Neuronal stem cell (in vitro differentiated cells): ENCODE data around the gene HES5.

ENCODE experiments used
- DNase-seq: peaks from one replicate; pipeline ENCODE4 v3.0.0-alpha.2; 2013; ENCODE audit warnings: low spot score
- H2AFZ ChIP-seq: one replicate; pipeline ENCODE4 v1.6.1; 2013; ENCODE audit warnings: mild to moderate bottlenecking, low read length, inconsistent platforms
- H2AK5ac ChIP-seq: 2 replicates; pipeline ENCODE4 v1.6.1; 2013; ENCODE audit warnings: low read depth, mild to moderate bottlenecking, inconsistent platforms, low read length, moderate library complexity, mixed read lengths
- H2BK120ac ChIP-seq: 2 replicates; pipeline ENCODE4 v1.6.1; 2013; ENCODE audit warnings: low read depth, mild to moderate bottlenecking, inconsistent platforms, low read length, moderate library complexity, mixed read lengths
- H2BK12ac ChIP-seq: one replicate; pipeline ENCODE4 v1.6.1; 2013; ENCODE audit warnings: low read length, inconsistent platforms
- H2BK15ac ChIP-seq: 2 replicates; pipeline ENCODE4 v1.6.1; 2013; ENCODE audit warnings: mild to moderate bottlenecking, low read length, inconsistent platforms, mixed read lengths
- H2BK5ac ChIP-seq: one replicate; pipeline ENCODE4 v1.6.1; 2013; ENCODE audit warnings: inconsistent platforms, mild to moderate bottlenecking, low read length, moderate library complexity
- H3K14ac ChIP-seq: one replicate; pipeline ENCODE4 v1.6.1; 2013; ENCODE audit warnings: low read length, inconsistent platforms
- H3K18ac ChIP-seq: 2 replicates; pipeline ENCODE4 v1.6.1; 2013; ENCODE audit warnings: low read length, inconsistent platforms
- H3K23ac ChIP-seq: 2 replicates; pipeline ENCODE4 v1.6.1; 2013; ENCODE audit warnings: low read depth, mild to moderate bottlenecking, mixed read lengths, low read length, inconsistent platforms; ENCODE audit not compliant: poor library complexity
- H3K27ac ChIP-seq: replicated peaks from 3 replicates; pipeline ENCODE4 v1.5.1; 2013; ENCODE audit warnings: low read length, inconsistent platforms
- H3K27me3 ChIP-seq, 3 experiments: 2 replicates each; pipeline ENCODE4 v1.6.1; 2013; ENCODE audit warnings: low read length in 3 of 3, mild to moderate bottlenecking in 2 of 3, inconsistent platforms in 1 of 3, low read depth in 1 of 3, mixed read lengths in 1 of 3, moderate library complexity in 1 of 3; ENCODE audit not compliant: control insufficient read depth in 3 of 3, insufficient read depth in 3 of 3
- H3K36me3 ChIP-seq, 2 donors: replicated peaks in 1 of 2; 2 replicates each; pipeline ENCODE4 v1.6.1; 2013; ENCODE audit warnings: low read length in 2 of 2; ENCODE audit not compliant: control insufficient read depth in 2 of 2, insufficient read depth in 2 of 2
- H3K4ac ChIP-seq: 2 replicates; pipeline ENCODE4 v1.6.1; 2013; ENCODE audit warnings: inconsistent platforms, mild to moderate bottlenecking, low read length, moderate library complexity
- H3K4me1 ChIP-seq, 2 donors: 1 replicate in 1 of 2; 2 replicates in 1 of 2; pipeline ENCODE4 v1.6.1; 2013; ENCODE audit warnings: low read length in 2 of 2, low read depth in 1 of 2; ENCODE audit not compliant: control insufficient read depth in 2 of 2, insufficient read depth in 1 of 2
- H3K4me2 ChIP-seq: one replicate; pipeline ENCODE4 v1.6.1; 2013; ENCODE audit warnings: mild to moderate bottlenecking, low read length, inconsistent platforms; ENCODE audit not compliant: insufficient read depth, poor library complexity, severe bottlenecking
- H3K4me3 ChIP-seq, 2 donors: 2 replicates each; pipeline ENCODE4 v1.5.1; 2013; ENCODE audit warnings: low read length in 2 of 2, mild to moderate bottlenecking in 2 of 2, inconsistent platforms in 1 of 2, moderate library complexity in 1 of 2
- H3K79me1 ChIP-seq: one replicate; pipeline ENCODE4 v1.6.1; 2013; ENCODE audit warnings: low read depth, mild to moderate bottlenecking, inconsistent platforms, low read length, moderate library complexity
- H3K9ac ChIP-seq: one replicate; pipeline ENCODE4 v1.6.1; 2013; ENCODE audit warnings: mild to moderate bottlenecking, low read depth, low read length, inconsistent platforms; ENCODE audit not compliant: poor library complexity
- H3K9me3 ChIP-seq, 2 donors: replicated peaks in 1 of 2; 2 replicates each; pipeline versions ENCODE3 to v1.6.1; 2013; ENCODE audit warnings: low read length in 2 of 2, mild to moderate bottlenecking in 2 of 2, inconsistent platforms in 1 of 2, low read depth in 1 of 2, mixed read lengths in 1 of 2, moderate library complexity in 1 of 2; ENCODE audit not compliant: control insufficient read depth in 2 of 2, insufficient read depth in 1 of 2
- H4K8ac ChIP-seq: one replicate; pipeline ENCODE4 v1.6.1; 2013; ENCODE audit warnings: low read depth, mild to moderate bottlenecking, inconsistent platforms, low read length, moderate library complexity
- H4K91ac ChIP-seq: one replicate; pipeline ENCODE4 v1.6.1; 2013; ENCODE audit warnings: low read length, low read depth, mild to moderate bottlenecking, inconsistent platforms; ENCODE audit not compliant: poor library complexity
- WGBS, 2 donors: extraction: QIAGEN DNeasy Blood & Tissue Kit; methylation state at CpG; one replicate each; pipeline ENCODE4 v1.1.7; 2013; ENCODE audit warnings: missing lambda C conversion rate in 2 of 2, mixed read lengths in 1 of 2; ENCODE audit not compliant: insufficient read length in 2 of 2, insufficient replicate concordance in 1 of 2; ENCODE audit errors: extremely low coverage in 2 of 2; 5-methylcytosine and 5-hydroxymethylcytosine counted together

HES5 gene

DNA sequence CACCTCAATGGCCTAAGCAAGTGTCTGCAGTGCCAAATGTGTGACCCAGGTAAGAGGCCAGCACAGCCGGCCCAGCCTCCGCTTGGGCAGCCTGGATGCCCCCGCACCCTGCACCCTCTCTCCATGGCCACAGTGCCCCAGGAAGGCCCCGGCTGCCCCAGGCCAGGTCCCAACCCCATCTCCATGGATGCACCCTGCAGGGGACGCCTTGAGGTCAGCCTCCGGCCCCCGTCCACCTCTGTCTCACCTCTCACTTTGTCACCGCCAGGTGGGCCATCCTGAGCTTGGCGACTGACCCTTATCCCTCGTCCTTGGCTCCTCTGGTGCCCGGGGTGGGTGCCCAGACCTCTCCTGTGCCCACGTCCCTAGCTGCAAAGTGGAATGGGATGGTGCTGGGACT lies 28.4 kb upstream of the HES5 start:
- Histone ChIP-seq H3K27ac (no peak overlapping the region), H3K9me3 (no peaks in the 10 kb centered on the region), H2BK5ac (no peak overlapping the region), H3K36me3 (no peaks in the 10 kb centered on the region), H3K4me1 (peaks cover 7 to 18% of the 10 kb centered on the region in 2 donors), H2BK120ac (peak overlapping the region; percentile 47), H3K4me3 (no peak overlapping the region), H2AFZ (no peak overlapping the region), H3K9ac (no peak overlapping the region), H2BK15ac (no peak overlapping the region), H3K79me1 (peaks cover 2% of the 10 kb centered on the region), H3K18ac (peak overlapping the region; percentile 11), H3K27me3 (peaks cover 0 to 23% (median 0%) of the 10 kb centered on the region in 3 experiments), H2AK5ac (peak overlapping the region; percentile 100), H3K14ac (no peak overlapping the region), H4K91ac (no peak overlapping the region), H4K8ac (no peak overlapping the region), H2BK12ac (peak overlapping the region; percentile 10), H3K4me2 (no peak overlapping the region), H3K23ac (peak overlapping the region; percentile 17), H3K4ac (no peak overlapping the region)
- DNase-seq = no peak
- WGBS, 2 donors = no CpG with 5 or more reads among the region's 12 CpGs

DNA sequence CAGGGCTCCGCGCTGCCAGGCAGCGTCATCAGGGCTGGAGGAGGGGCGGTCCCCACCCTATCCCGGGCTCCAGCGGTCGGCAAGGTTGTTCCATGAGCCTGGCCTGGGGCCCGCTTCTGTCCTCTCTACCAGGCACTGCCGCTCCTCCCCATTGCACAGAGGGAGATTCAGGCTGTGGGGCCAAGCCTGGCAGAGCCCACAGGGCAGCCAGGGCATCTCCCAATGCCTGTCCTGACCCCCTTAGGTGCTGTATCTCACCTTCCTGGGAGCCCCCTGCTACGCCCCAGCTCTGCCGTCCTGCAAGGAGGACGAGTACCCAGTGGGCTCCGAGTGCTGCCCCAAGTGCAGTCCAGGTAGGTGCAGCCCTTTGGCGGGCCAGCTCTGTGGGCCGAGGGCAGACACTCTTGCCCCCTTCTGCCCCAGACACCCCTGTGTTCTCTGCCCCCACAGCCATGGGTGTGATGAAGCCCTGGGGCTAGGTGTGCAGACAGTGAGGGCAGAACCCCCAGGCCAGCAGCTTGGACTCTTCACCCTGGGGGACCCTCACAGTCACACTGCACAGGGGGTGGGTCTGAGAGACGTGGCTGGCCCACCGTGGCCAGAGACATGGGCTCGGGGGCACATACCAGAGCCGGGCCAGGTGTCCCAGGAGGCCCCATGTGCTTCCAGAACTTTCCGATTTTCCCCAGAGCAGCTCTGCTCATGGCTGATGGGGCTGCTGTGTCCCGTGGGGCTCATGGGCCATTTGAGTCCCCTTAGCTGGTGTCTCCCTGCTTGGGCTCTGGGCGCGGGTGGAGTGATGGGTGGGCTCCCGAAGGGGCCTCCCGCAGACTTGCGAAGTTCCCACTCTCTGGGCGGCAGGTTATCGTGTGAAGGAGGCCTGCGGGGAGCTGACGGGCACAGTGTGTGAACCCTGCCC lies 27.7 kb upstream of the HES5 start:
- Histone ChIP-seq H3K9ac (no peak overlapping the region), H4K91ac (no peak overlapping the region), H3K18ac (peak overlapping the region; percentile 78), H3K23ac (no peak overlapping the region), H3K79me1 (peaks cover 2% of the 10 kb centered on the region), H3K4me3 (no peak overlapping the region), H3K4me2 (no peak overlapping the region), H2BK15ac (peak overlapping the region; percentile 81), H2BK120ac (peak overlapping the region; percentile 47), H2AFZ (no peak overlapping the region), H2BK5ac (no peak overlapping the region), H3K27me3 (peaks cover 0 to 21% (median 0%) of the 10 kb centered on the region in 3 experiments), H3K36me3 (no peaks in the 10 kb centered on the region), H2AK5ac (peak overlapping the region; percentile 100), H3K4ac (peak overlapping the region; percentile 84), H4K8ac (no peak overlapping the region), H3K27ac (no peak overlapping the region), H3K14ac (peak overlapping the region; percentile 38), H2BK12ac (peak overlapping the region; percentile 73), H3K4me1 (peaks cover 7 to 15% of the 10 kb centered on the region in 2 donors), H3K9me3 (no peaks in the 10 kb centered on the region)
- DNase-seq = no peak
- no CpG with 5 or more reads among the region's 30 CpGs for WGBS, 2 donors

DNA sequence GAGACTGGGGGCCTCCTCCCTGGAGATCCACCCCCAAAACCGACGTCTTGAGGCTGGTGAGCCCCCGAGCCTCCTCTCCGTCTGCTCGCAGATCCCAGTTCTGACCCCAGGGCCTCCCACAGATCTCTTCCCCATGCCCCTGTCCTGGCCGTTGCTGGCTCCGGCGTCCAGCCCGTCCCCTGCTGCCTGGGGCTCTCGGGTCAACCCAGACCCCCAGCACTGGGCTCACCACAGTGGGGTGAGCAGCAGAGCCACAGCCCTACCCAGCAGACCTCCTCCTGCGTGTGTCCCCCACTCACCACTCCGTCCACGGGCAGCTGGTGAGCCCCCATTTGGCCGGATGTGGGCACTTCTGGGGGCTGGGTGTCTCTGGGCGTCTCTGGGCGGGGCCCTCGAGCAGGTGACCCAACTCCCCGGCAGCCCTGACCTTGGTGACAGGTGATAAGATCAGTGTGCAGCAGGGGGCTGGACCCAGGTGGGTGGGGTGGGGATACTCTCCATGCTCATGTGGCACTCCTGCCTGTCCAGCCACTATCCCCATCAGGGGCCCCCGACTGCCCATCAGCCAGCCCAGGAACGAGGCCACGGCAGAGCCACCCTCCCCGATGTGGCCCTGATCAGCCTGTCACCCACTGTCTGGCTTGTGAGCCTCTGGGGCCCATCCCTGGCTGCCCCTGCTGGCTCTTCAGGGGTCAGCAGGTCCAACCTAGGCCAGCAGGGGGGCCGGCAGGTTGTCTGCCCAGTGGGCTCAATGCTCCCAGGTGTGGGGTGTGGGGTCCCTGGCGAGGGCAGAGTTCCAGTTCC lies 26.8 kb upstream of the HES5 start:
- H3K27ac ChIP-seq = no peak overlapping the region
- no peak overlapping the region for H3K4me2 ChIP-seq
- H2BK12ac ChIP-seq = peak overlapping the region; percentile 94
- H2AK5ac ChIP-seq = peak overlapping the region; percentile 100
- no peaks in the 10 kb centered on the region for H3K36me3 ChIP-seq
- peak overlapping the region; percentile 53 for H4K91ac ChIP-seq
- peak overlapping the region; percentile 100 for H2BK15ac ChIP-seq
- peak overlapping the region; percentile 84 for H3K4ac ChIP-seq
- DNase-seq = no peak
- peaks cover 0 to 20% (median 0%) of the 10 kb centered on the region in 3 experiments for H3K27me3 ChIP-seq
- H3K23ac ChIP-seq = peak overlapping the region; percentile 96
- no peak overlapping the region for H4K8ac ChIP-seq
- peaks cover 2% of the 10 kb centered on the region for H3K79me1 ChIP-seq
- H3K9me3 ChIP-seq = no peaks in the 10 kb centered on the region
- WGBS, 2 donors = no CpG with 5 or more reads among the region's 24 CpGs
- H3K4me3 ChIP-seq = peak overlapping the region in 1 of 2 donors; percentile 30
- peak overlapping the region; percentile 81 for H3K9ac ChIP-seq
- peak overlapping the region; percentile 62 for H2BK5ac ChIP-seq
- H3K4me1 ChIP-seq = peaks cover 7 to 15% of the 10 kb centered on the region in 2 donors
- peak overlapping the region; percentile 17 for H3K14ac ChIP-seq
- peak overlapping the region; percentile 85 for H2AFZ ChIP-seq
- peak overlapping the region; percentile 91 for H2BK120ac ChIP-seq
- H3K18ac ChIP-seq = peak overlapping the region; percentile 97
